ENCODE measurements around the gene SLC44A3.

- TF ChIP-seq RFX5 (IDR thresholded peaks at IDR 0.05; ENCODE audit: low read depth, low read length) (no peak), CREB5 (CRISPR knock-in tag; IDR thresholded peaks at IDR 0.05) (no peak), CEBPB (tag; IDR thresholded peaks at IDR 0.05) (no peak), EWSR1 (IDR thresholded peaks at IDR 0.05; ENCODE audit: borderline replicate concordance, low read depth, partially characterized antibody) (no peak), ZNF780A (CRISPR knock-in tag; IDR thresholded peaks at IDR 0.05) (no peak), EZH2 (IDR thresholded peaks at IDR 0.05; ENCODE audit: borderline replicate concordance, low read depth, low read length) (no peak), EP400 (IDR thresholded peaks at IDR 0.05) (no peak), SP1 (CRISPR knock-in tag; IDR thresholded peaks at IDR 0.05) (no peak), FOXK2 (conservative IDR thresholded peaks at IDR 0.05 in 1 of 2, IDR thresholded peaks at IDR 0.05 in 1 of 2; ENCODE audit: low read depth in 2 of 2) (no peak), ARNT (IDR thresholded peaks at IDR 0.05) (no peak), MYC (IDR thresholded peaks at IDR 0.05; ENCODE audit: low read depth, low read length) (no peak), MYC (CRISPR knock-in tag; IDR thresholded peaks at IDR 0.05; ENCODE audit: borderline replicate concordance, low read depth) (no peak)
- TF ChIP-seq, protein P1, sequence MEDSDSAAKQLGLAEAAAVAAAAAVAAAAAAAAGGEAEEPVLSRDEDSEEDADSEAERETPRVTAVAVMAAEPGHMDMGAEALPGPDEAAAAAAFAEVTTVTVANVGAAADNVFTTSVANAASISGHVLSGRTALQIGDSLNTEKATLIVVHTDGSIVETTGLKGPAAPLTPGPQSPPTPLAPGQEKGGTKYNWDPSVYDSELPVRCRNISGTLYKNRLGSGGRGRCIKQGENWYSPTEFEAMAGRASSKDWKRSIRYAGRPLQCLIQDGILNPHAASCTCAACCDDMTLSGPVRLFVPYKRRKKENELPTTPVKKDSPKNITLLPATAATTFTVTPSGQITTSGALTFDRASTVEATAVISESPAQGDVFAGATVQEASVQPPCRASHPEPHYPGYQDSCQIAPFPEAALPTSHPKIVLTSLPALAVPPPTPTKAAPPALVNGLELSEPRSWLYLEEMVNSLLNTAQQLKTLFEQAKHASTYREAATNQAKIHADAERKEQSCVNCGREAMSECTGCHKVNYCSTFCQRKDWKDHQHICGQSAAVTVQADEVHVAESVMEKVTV (CRISPR knock-in tag; IDR thresholded peaks at IDR 0.05): no peak
- TF ChIP-seq, protein P2, sequence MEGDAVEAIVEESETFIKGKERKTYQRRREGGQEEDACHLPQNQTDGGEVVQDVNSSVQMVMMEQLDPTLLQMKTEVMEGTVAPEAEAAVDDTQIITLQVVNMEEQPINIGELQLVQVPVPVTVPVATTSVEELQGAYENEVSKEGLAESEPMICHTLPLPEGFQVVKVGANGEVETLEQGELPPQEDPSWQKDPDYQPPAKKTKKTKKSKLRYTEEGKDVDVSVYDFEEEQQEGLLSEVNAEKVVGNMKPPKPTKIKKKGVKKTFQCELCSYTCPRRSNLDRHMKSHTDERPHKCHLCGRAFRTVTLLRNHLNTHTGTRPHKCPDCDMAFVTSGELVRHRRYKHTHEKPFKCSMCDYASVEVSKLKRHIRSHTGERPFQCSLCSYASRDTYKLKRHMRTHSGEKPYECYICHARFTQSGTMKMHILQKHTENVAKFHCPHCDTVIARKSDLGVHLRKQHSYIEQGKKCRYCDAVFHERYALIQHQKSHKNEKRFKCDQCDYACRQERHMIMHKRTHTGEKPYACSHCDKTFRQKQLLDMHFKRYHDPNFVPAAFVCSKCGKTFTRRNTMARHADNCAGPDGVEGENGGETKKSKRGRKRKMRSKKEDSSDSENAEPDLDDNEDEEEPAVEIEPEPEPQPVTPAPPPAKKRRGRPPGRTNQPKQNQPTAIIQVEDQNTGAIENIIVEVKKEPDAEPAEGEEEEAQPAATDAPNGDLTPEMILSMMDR (IDR thresholded peaks at IDR 0.05 in 2 of 3, conservative IDR thresholded peaks at IDR 0.05 in 1 of 3; ENCODE audit: insufficient read depth in 2 of 3, low read depth in 1 of 3, low read length in 3 of 3): no peak
Measured at GRCh38 chr1:94793296-94793656, 26.9 kb upstream of the SLC44A3 start.

Measured in K562 (cell line).